Osteocyte (in vitro differentiated cells): Measurements from ENCODE around the gene PRKAG3. TPM values are rescaled to one million over a fixed set of nuclear protein-coding genes. Genes with fewer than 3 reads are reported as not detected.

Experiments used
- DNase-seq: peaks from one replicate; pipeline ENCODE4 v3.0.0; 2021; ENCODE audit warnings: mixed read lengths; ENCODE audit not compliant: unreplicated experiment; ENCODE audit errors: extremely low spot score
- H3K27ac Mint-ChIP-seq: one replicate; pipeline ENCODE4 v1.8.0; 2021; ENCODE audit warnings: mild to moderate bottlenecking, mixed read lengths; ENCODE audit not compliant: unreplicated experiment
- H3K27me3 Mint-ChIP-seq: one replicate; pipeline ENCODE4 v1.8.0; 2021; ENCODE audit warnings: mixed read lengths; ENCODE audit not compliant: unreplicated experiment
- H3K36me3 Mint-ChIP-seq: one replicate; pipeline ENCODE4 v1.8.0; 2021; ENCODE audit warnings: mixed read lengths; ENCODE audit not compliant: unreplicated experiment
- H3K4me1 Mint-ChIP-seq: one replicate; pipeline ENCODE4 v1.8.0; 2021; ENCODE audit warnings: mixed read lengths; ENCODE audit not compliant: unreplicated experiment
- H3K4me3 Mint-ChIP-seq: one replicate; pipeline ENCODE4 v1.8.0; 2021; ENCODE audit warnings: mild to moderate bottlenecking, moderate library complexity, mixed read lengths; ENCODE audit not compliant: unreplicated experiment
- H3K9me3 Mint-ChIP-seq: one replicate; pipeline ENCODE4 v1.8.0; 2021; ENCODE audit warnings: mixed read lengths; ENCODE audit not compliant: unreplicated experiment
- CTCF ChIP-seq: fragments of 200-600 bp; sonication (generic); IDR thresholded peaks from 2 replicates; pipeline ENCODE4 v1.5.0; 2021; ENCODE audit warnings: antibody characterized with exemption, mild to moderate bottlenecking, moderate library complexity
- total RNA-seq: library from RNA; stranded (reverse); gene quantifications from 2 replicates; pipeline ENCODE4 v1.2.1, GENCODE V29; 2021

The PRKAG3 gene
- total RNA-seq, 1 donor from 2014 or later, result not detected

GRCh38 chr2:218821605-218822211 is 9.9 kb downstream of the PRKAG3 start:
- H3K4me3 Mint-ChIP-seq, result no peak overlapping the region
- H3K36me3 Mint-ChIP-seq, result peaks cover 6% of the 10 kb centered on the region
- peaks cover 26% of the 10 kb centered on the region for H3K27me3 Mint-ChIP-seq
- H3K9me3 Mint-ChIP-seq, result no peaks in the 10 kb centered on the region
- no peak for TF ChIP-seq CTCF
- peak; percentile 46 for DNase-seq
- H3K4me1 Mint-ChIP-seq, result no peaks in the 10 kb centered on the region
- H3K27ac Mint-ChIP-seq, result no peak overlapping the region

- no peak overlapping the region for H3K4me3 Mint-ChIP-seq
- no peak for TF ChIP-seq CTCF
- DNase-seq, result peak; percentile 72
- no peaks in the 10 kb centered on the region for H3K9me3 Mint-ChIP-seq
- no peaks in the 10 kb centered on the region for H3K4me1 Mint-ChIP-seq
- no peak overlapping the region for H3K27ac Mint-ChIP-seq
- peaks cover 9% of the 10 kb centered on the region for H3K36me3 Mint-ChIP-seq
- peaks cover 23% of the 10 kb centered on the region for H3K27me3 Mint-ChIP-seq
Observed at GRCh38 chr2:218820746-218821369, 10.7 kb downstream of the PRKAG3 start.

- H3K4me3 Mint-ChIP-seq, result no peak overlapping the region
- no peaks in the 10 kb centered on the region for H3K9me3 Mint-ChIP-seq
- H3K36me3 Mint-ChIP-seq, result peaks cover 9% of the 10 kb centered on the region
- no peak for TF ChIP-seq CTCF
- peak; percentile 27 for DNase-seq
- no peak overlapping the region for H3K27ac Mint-ChIP-seq
- H3K27me3 Mint-ChIP-seq, result peaks cover 27% of the 10 kb centered on the region
- H3K4me1 Mint-ChIP-seq, result no peaks in the 10 kb centered on the region
Observed at GRCh38 chr2:218819093-218819492, 12.5 kb downstream of the PRKAG3 start.

GRCh38 chr2:218816561-218817011 is 15.0 kb downstream of the PRKAG3 start:
- peak; percentile 46 for DNase-seq
- H3K4me3 Mint-ChIP-seq, result no peak overlapping the region
- peaks cover 9% of the 10 kb centered on the region for H3K36me3 Mint-ChIP-seq
- no peak overlapping the region for H3K27ac Mint-ChIP-seq
- no peak for TF ChIP-seq CTCF
- H3K27me3 Mint-ChIP-seq, result peaks cover 14% of the 10 kb centered on the region
- H3K4me1 Mint-ChIP-seq, result no peaks in the 10 kb centered on the region
- no peaks in the 10 kb centered on the region for H3K9me3 Mint-ChIP-seq

- no peak for DNase-seq
- H3K36me3 Mint-ChIP-seq, result peaks cover 9% of the 10 kb centered on the region
- H3K4me3 Mint-ChIP-seq, result no peak overlapping the region
- H3K4me1 Mint-ChIP-seq, result no peaks in the 10 kb centered on the region
- H3K27ac Mint-ChIP-seq, result no peak overlapping the region
- TF ChIP-seq CTCF, result no peak
- peaks cover 9% of the 10 kb centered on the region for H3K27me3 Mint-ChIP-seq
- H3K9me3 Mint-ChIP-seq, result no peaks in the 10 kb centered on the region
Observed at GRCh38 chr2:218815649-218816048, 16.0 kb downstream of the PRKAG3 start.
